ENCODE results near the gene BABAM2.

Gene BABAM2

DNA sequence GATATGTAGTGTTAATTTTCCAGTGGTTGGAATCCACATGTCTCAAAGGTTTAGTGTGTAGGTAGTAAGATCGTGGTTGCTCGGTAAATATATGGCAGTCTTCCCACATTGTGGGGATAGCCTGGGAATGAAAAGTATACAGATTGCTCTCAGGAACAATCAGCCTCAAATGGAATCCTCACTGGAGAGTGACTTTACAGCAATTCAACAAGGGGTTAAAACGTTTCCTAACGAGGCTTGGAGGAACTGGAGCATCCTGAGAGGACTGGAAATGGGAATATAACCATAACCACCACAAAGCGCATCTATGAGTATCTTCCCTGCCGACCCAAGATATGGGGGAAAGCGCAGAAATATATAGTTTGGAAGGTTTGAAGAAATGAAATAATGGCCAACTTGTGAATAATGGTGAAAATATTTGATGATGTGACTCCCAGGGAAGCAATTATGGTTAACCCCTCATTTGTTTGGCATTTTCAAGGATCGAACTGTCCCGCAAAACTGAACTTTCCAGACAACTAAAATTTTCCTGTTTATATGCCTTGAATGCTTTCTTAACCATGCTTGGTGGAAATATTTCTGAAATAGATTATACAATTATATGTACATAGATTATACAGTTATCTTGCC is 401.4 kb downstream of the BABAM2 start:
- Histone ChIP-seq H4K20me1 (ENCODE audit: insufficient read depth, low read length) (no peaks in the 10 kb centered on the region), H3K9me3 (ENCODE audit: insufficient read depth, low read length, severe bottlenecking) (no peaks in the 10 kb centered on the region), H3K9ac (ENCODE audit: low read depth, low read length) (no peak overlapping the region), H3K27me3 (ENCODE audit: insufficient read depth, low read length, poor library complexity) (no peaks in the 10 kb centered on the region), H3K27ac (ENCODE audit: low read length) (no peak overlapping the region), H2AFZ (ENCODE audit: low read depth, low read length) (no peak overlapping the region), H3K4me3 (ENCODE audit: low read depth in 1 of 2, low read length in 2 of 2) (no peak overlapping the region), H3K36me3 (ENCODE audit: insufficient read depth, low read length) (no peaks in the 10 kb centered on the region), H3K4me1 (ENCODE audit: insufficient read depth, low read length) (no peaks in the 10 kb centered on the region), H3K4me2 (ENCODE audit: insufficient read depth, low read length) (no peak overlapping the region), H3K79me2 (ENCODE audit: insufficient read depth, low read length) (no peaks in the 10 kb centered on the region)
- DNase-seq (no peak), ATAC-seq (ENCODE audit: insufficient read depth, low read depth) (no peak)
- TF ChIP-seq, protein P1, sequence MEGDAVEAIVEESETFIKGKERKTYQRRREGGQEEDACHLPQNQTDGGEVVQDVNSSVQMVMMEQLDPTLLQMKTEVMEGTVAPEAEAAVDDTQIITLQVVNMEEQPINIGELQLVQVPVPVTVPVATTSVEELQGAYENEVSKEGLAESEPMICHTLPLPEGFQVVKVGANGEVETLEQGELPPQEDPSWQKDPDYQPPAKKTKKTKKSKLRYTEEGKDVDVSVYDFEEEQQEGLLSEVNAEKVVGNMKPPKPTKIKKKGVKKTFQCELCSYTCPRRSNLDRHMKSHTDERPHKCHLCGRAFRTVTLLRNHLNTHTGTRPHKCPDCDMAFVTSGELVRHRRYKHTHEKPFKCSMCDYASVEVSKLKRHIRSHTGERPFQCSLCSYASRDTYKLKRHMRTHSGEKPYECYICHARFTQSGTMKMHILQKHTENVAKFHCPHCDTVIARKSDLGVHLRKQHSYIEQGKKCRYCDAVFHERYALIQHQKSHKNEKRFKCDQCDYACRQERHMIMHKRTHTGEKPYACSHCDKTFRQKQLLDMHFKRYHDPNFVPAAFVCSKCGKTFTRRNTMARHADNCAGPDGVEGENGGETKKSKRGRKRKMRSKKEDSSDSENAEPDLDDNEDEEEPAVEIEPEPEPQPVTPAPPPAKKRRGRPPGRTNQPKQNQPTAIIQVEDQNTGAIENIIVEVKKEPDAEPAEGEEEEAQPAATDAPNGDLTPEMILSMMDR (IDR thresholded peaks at IDR 0.05; ENCODE audit: borderline replicate concordance, extremely low read depth, low read length, poor library complexity, severe bottlenecking) = no peak
- no peak for TF ChIP-seq EZH2 (IDR thresholded peaks at IDR 0.05; ENCODE audit: borderline replicate concordance, low read depth, low read length, severe bottlenecking)

DNA sequence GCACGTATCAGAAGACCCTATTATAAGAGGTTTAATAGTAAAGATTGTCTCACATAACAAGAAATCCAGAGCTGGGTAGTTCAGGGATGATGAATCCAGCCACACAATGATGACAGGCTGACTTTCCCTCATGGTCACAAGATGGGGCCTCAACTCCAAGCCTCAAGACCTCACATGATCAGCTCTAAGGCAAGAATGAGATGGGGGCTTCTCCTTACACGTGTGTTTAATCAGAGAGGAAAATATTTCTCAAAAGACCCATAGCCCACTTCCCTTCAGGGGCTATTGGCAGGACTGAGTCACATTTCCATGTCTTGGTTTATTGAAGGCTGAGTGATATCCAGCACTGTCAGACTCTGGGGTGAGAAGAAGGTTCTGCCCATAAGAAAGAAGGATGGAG is 402.0 kb downstream of the BABAM2 start:
- no peaks in the 10 kb centered on the region for H3K36me3 ChIP-seq (ENCODE audit: insufficient read depth, low read length)
- no peak overlapping the region for H3K9ac ChIP-seq (ENCODE audit: low read depth, low read length)
- H3K4me3 ChIP-seq (ENCODE audit: low read depth in 1 of 2, low read length in 2 of 2) = no peak overlapping the region
- no peaks in the 10 kb centered on the region for H3K4me1 ChIP-seq (ENCODE audit: insufficient read depth, low read length)
- H3K27ac ChIP-seq (ENCODE audit: low read length) = no peak overlapping the region
- ATAC-seq (ENCODE audit: insufficient read depth, low read depth) (no peak), DNase-seq (no peak)
- no peaks in the 10 kb centered on the region for H3K27me3 ChIP-seq (ENCODE audit: insufficient read depth, low read length, poor library complexity)
- TF ChIP-seq EZH2 (IDR thresholded peaks at IDR 0.05; ENCODE audit: borderline replicate concordance, low read depth, low read length, severe bottlenecking) = no peak
- TF ChIP-seq, protein P1 (IDR thresholded peaks at IDR 0.05; ENCODE audit: borderline replicate concordance, extremely low read depth, low read length, poor library complexity, severe bottlenecking) = no peak
- no peaks in the 10 kb centered on the region for H3K9me3 ChIP-seq (ENCODE audit: insufficient read depth, low read length, severe bottlenecking)
- H4K20me1 ChIP-seq (ENCODE audit: insufficient read depth, low read length) = no peaks in the 10 kb centered on the region
- no peak overlapping the region for H2AFZ ChIP-seq (ENCODE audit: low read depth, low read length)
- H3K4me2 ChIP-seq (ENCODE audit: insufficient read depth, low read length) = no peak overlapping the region
- H3K79me2 ChIP-seq (ENCODE audit: insufficient read depth, low read length) = no peaks in the 10 kb centered on the region

DNA sequence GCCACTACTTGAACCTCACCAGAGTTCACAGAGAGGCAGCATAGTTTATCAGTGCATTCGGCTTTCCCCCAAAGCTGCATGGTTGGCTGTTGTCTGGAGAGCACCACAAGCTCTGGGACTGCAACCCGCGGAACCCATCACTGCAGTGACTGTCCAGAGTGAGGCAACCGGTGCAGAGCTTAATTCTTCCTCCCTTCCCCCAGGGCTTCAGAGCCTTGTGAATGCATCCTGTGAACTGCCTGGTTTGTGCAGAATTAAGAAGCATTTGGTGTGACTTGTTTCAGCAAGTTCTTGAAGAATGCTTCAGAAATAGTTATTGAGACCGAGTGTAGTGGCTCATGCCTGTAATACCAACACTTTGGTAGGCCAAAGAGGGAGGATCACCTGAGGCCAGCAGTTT is 402.9 kb downstream of the BABAM2 start:
- Histone ChIP-seq H2AFZ (ENCODE audit: low read depth, low read length) (no peak overlapping the region), H3K27ac (ENCODE audit: low read length) (no peak overlapping the region), H3K9ac (ENCODE audit: low read depth, low read length) (no peak overlapping the region), H3K4me2 (ENCODE audit: insufficient read depth, low read length) (no peak overlapping the region), H3K4me3 (ENCODE audit: low read depth in 1 of 2, low read length in 2 of 2) (no peak overlapping the region), H4K20me1 (ENCODE audit: insufficient read depth, low read length) (no peaks in the 10 kb centered on the region), H3K9me3 (ENCODE audit: insufficient read depth, low read length, severe bottlenecking) (no peaks in the 10 kb centered on the region), H3K27me3 (ENCODE audit: insufficient read depth, low read length, poor library complexity) (no peaks in the 10 kb centered on the region), H3K4me1 (ENCODE audit: insufficient read depth, low read length) (no peaks in the 10 kb centered on the region), H3K36me3 (ENCODE audit: insufficient read depth, low read length) (peaks cover 2% of the 10 kb centered on the region; the same call in 1 of the 2 replicates), H3K79me2 (ENCODE audit: insufficient read depth, low read length) (no peaks in the 10 kb centered on the region)
- ATAC-seq (ENCODE audit: insufficient read depth, low read depth) (no peak), DNase-seq (no peak)
- no peak for TF ChIP-seq EZH2 (IDR thresholded peaks at IDR 0.05; ENCODE audit: borderline replicate concordance, low read depth, low read length, severe bottlenecking)
- TF ChIP-seq, protein P1 (IDR thresholded peaks at IDR 0.05; ENCODE audit: borderline replicate concordance, extremely low read depth, low read length, poor library complexity, severe bottlenecking) = no peak

Data from DND-41 (cell line).